Medulla oblongata (tissue), 1 donor: ENCODE measurements around the gene SLC16A3.

ENCODE experiments used
- DNase-seq: peaks from one replicate; pipeline ENCODE4 v3.0.0-alpha.2; 2015; ENCODE audit errors: extremely low spot score

Gene SLC16A3

GRCh38 chr17:82236142-82236971, 7.5 kb downstream of the SLC16A3 start:
- DNase-seq = peak; percentile 78

GRCh38 chr17:82237083-82237745, 8.4 kb downstream of the SLC16A3 start:
- DNase-seq = no peak

GRCh38 chr17:82237746-82238471, 9.1 kb downstream of the SLC16A3 start:
- peak; percentile 69 for DNase-seq

GRCh38 chr17:82238472-82239201, 9.8 kb downstream of the SLC16A3 start:
- DNase-seq = no peak

GRCh38 chr17:82239401-82239925, 10.6 kb downstream of the SLC16A3 start:
- no peak for DNase-seq

GRCh38 chr17:82239926-82240505, 11.2 kb downstream of the SLC16A3 start:
- no peak for DNase-seq

GRCh38 chr17:82240506-82241182, 11.8 kb downstream of the SLC16A3 start:
- DNase-seq = no peak

GRCh38 chr17:82241183-82241925, 12.5 kb downstream of the SLC16A3 start:
- DNase-seq = peak; percentile 89

- DNase-seq = no peak
Observed at GRCh38 chr17:82241926-82242697, 13.3 kb downstream of the SLC16A3 start.

GRCh38 chr17:82242698-82242976, 13.8 kb downstream of the SLC16A3 start:
- DNase-seq = no peak

GRCh38 chr17:82242977-82243647, 14.3 kb downstream of the SLC16A3 start:
- DNase-seq = peak; percentile 86

- no peak for DNase-seq
Observed at GRCh38 chr17:82243648-82244412, 15.0 kb downstream of the SLC16A3 start.

GRCh38 chr17:82244413-82245133, 15.7 kb downstream of the SLC16A3 start:
- no peak for DNase-seq

- DNase-seq = no peak
Observed at GRCh38 chr17:82245134-82246039, 16.5 kb downstream of the SLC16A3 start.

GRCh38 chr17:82246040-82246364, 17.2 kb downstream of the SLC16A3 start:
- no peak for DNase-seq
